GM23248 (cell line): ENCODE data around the gene BAX. TPM values are rescaled to one million over a fixed set of nuclear protein-coding genes. Genes with fewer than 3 reads are reported as not detected.
A peak's percentile ranks its signal among the peaks of the same experiment; 100 is the strongest.

Experiments used
- DNase-seq: peaks from one replicate; pipeline ENCODE4 v3.0.0-alpha.2; 2015
- H2AFZ ChIP-seq: fragments of 200-600 bp; sonication (generic); 2 replicates; pipeline ENCODE4 v1.6.1; 2016; ENCODE audit warnings: antibody characterized with exemption
- H3F3A ChIP-seq: fragments of 200-600 bp; sonication (generic); 2 replicates; pipeline ENCODE4 v1.6.1; 2016; ENCODE audit warnings: mild to moderate bottlenecking, antibody characterized with exemption, mixed run types; ENCODE audit not compliant: insufficient read depth
- H3K27ac ChIP-seq: fragments of 200-600 bp; sonication (generic); 2 replicates; pipeline ENCODE4 v1.5.1; 2016; ENCODE audit warnings: mild to moderate bottlenecking
- H3K27me3 ChIP-seq: fragments of 200-600 bp; sonication (generic); replicated peaks from 2 replicates; pipeline ENCODE4 v1.6.1; 2016; ENCODE audit warnings: mild to moderate bottlenecking; ENCODE audit not compliant: insufficient read depth
- H3K36me3 ChIP-seq: fragments of 200-600 bp; sonication (generic); 2 replicates; pipeline ENCODE4 v1.6.1; 2016; ENCODE audit warnings: low read depth, mild to moderate bottlenecking
- H3K4me1 ChIP-seq: fragments of 200-600 bp; sonication (generic); 2 replicates; pipeline ENCODE4 v1.6.1; 2016; ENCODE audit warnings: mild to moderate bottlenecking; ENCODE audit not compliant: insufficient read depth
- H3K4me2 ChIP-seq: fragments of 200-600 bp; sonication (generic); one replicate; pipeline ENCODE4 v1.6.1; 2016; ENCODE audit warnings: mild to moderate bottlenecking; ENCODE audit not compliant: unreplicated experiment
- H3K4me3 ChIP-seq: fragments of 200-600 bp; sonication (generic); 2 replicates; pipeline ENCODE4 v1.5.1; 2016; ENCODE audit warnings: mild to moderate bottlenecking
- H3K79me2 ChIP-seq: fragments of 200-600 bp; sonication (generic); 2 replicates; pipeline ENCODE4 v1.6.1; 2016; ENCODE audit warnings: mild to moderate bottlenecking; ENCODE audit not compliant: insufficient read depth
- H3K9ac ChIP-seq: fragments of 200-600 bp; sonication (generic); 2 replicates; pipeline ENCODE4 v1.6.1; 2016; ENCODE audit warnings: mild to moderate bottlenecking
- H3K9me2 ChIP-seq: fragments of 200-600 bp; sonication (generic); 2 replicates; pipeline ENCODE4 v1.6.1; 2016; ENCODE audit warnings: mixed run types, mild to moderate bottlenecking, moderate library complexity; ENCODE audit not compliant: insufficient read depth
- H3K9me3 ChIP-seq: fragments of 200-600 bp; sonication (generic); one replicate; pipeline ENCODE4 v1.6.1; 2017; ENCODE audit warnings: low read depth
- H4K20me1 ChIP-seq: fragments of 200-600 bp; sonication (generic); 2 replicates; pipeline ENCODE4 v1.6.0; 2016; ENCODE audit not compliant: insufficient read depth
- EZH2 ChIP-seq: fragments of 200-600 bp; sonication (generic); IDR thresholded peaks from 2 replicates; pipeline ENCODE4 v1.6.1; 2018; ENCODE audit warnings: antibody characterized with exemption, mild to moderate bottlenecking; ENCODE audit not compliant: insufficient read depth, poor library complexity, severe bottlenecking
- EZH2phosphoT487 ChIP-seq: fragments of 200-600 bp; sonication (generic); IDR thresholded peaks from 2 replicates; pipeline ENCODE4 v1.6.1; 2018; ENCODE audit warnings: antibody characterized with exemption, moderate library complexity, mild to moderate bottlenecking, low read depth; ENCODE audit not compliant: insufficient read depth
- WGBS, 2 experiments: methylation state at CpG; one replicate each; pipeline ENCODE4 v1.1.6; 2015 to 2017; ENCODE audit warnings: low lambda C conversion rate in 2 of 2, low coverage in 1 of 2; ENCODE audit errors: missing lambda C conversion rate in 2 of 2; 5-methylcytosine and 5-hydroxymethylcytosine counted together
- in situ Hi-C: fragments of 300-500 bp; cut with MboI; formaldehyde crosslinking; loops from 2 replicates; pipeline ENCODE4 v1.15.0; 2020
- polyA plus RNA-seq: library from polyadenylated mRNA; unstranded; fragments of >200 nt; fragmentation: Nextera tagmentation; extraction: Ambion mirVana; gene quantifications from 2 replicates; pipeline ENCODE4 v1.2.1, GENCODE V29; 2016
- total RNA-seq: library from RNA; depleted of rRNA; stranded (reverse); fragments of >200 nt; shearing (Covaris generic); gene quantifications from 2 replicates; pipeline ENCODE4 v1.2.3, GENCODE V29; 2014

Gene BAX
- total and polyA plus RNA-seq, 2 experiments from 2014 or later = 97.3 to 106 TPM

DNA sequence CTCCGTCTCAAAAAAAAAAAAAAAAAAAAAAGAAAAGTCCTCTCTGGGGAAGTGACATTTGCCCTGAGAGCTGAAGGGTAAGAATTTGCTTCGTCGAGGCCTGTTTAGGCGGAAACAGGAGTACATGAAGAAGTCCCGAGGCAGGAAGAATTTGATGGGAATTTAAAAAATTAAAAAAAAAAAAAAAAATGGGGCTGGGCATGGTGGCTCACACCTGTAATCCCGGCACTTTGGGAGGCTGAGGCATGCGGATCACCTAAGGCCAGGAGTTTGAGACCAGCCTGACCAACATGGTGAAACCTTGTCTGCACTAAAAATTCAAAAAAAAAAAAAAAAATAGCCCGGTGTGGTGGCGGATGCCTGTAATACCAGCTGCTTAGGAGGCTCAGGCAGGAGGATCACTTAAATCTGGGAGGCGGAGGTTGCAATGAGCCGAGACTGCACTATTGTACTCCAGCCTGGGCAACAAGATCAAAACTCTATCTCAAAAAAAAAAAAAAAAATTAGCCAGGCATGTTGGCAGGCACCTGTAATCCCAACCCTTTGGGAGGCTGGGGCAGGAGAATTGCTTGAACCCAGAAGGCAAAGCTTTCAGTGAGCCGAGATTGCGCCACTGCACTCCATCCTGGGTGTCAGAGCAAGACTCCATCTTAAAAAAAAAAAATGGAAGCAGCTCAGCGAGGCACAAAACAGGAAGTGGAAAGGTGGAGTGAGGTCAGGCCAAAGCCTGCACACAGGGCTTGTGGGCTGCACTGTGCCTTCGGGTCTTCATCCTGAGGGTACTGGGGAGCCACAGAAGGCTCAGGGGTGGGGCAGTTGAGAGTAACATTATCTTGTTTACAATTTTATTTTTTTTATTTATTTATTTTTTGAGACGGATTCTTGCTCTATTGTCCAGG is 4.9 kb downstream of the BAX start:
- H3F3A ChIP-seq = peaks cover 35% of the 10 kb centered on the region
- no peak overlapping the region for H3K4me2 ChIP-seq
- peaks cover 7% of the 10 kb centered on the region; the same call in 1 of the 2 replicates for H3K36me3 ChIP-seq
- H3K9me2 ChIP-seq = no peaks in the 10 kb centered on the region
- H3K27me3 ChIP-seq = no peaks in the 10 kb centered on the region
- no peak overlapping the region for H3K4me3 ChIP-seq
- TF ChIP-seq EZH2phosphoT487 (no peak), EZH2 (no peak)
- H3K9ac ChIP-seq = no peak overlapping the region
- no peak overlapping the region for H3K27ac ChIP-seq
- H2AFZ ChIP-seq = no peak overlapping the region
- peaks cover 31% of the 10 kb centered on the region for H3K79me2 ChIP-seq
- DNase-seq = no peak
- in situ Hi-C loops = no loop called here
- H3K4me1 ChIP-seq = peaks cover 30% of the 10 kb centered on the region
- no peaks in the 10 kb centered on the region for H4K20me1 ChIP-seq
- no peaks in the 10 kb centered on the region for H3K9me3 ChIP-seq
- 88 to 92% methylated on average over 16 of the region's 16 CpGs for WGBS, 2 experiments

DNA sequence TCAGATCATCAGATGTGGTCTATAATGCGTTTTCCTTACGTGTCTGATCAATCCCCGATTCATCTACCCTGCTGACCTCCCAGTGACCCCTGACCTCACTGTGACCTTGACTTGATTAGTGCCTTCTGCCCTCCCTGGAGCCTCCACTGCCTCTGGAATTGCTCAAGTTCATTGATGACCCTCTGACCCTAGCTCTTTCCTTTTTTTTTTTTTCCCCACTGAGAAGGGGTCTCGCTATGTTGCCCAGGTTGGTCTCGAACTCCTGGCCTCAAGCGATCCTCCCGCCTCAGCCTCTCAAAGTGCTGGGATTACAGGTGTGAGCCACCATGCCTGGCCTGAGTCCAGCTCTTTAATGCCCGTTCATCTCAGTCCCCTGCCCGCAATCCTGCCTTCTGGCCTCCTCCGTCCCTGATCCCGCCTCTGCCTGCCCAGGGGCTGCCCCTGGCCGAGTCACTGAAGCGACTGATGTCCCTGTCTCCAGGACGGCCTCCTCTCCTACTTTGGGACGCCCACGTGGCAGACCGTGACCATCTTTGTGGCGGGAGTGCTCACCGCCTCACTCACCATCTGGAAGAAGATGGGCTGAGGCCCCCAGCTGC is 6.5 kb downstream of the BAX start:
- H3K4me1 ChIP-seq = peaks cover 24% of the 10 kb centered on the region
- peaks cover 5% of the 10 kb centered on the region; the same call in 1 of the 2 replicates for H4K20me1 ChIP-seq
- no peaks in the 10 kb centered on the region for H3K9me2 ChIP-seq
- H3K27ac ChIP-seq = no peak overlapping the region
- H3K4me2 ChIP-seq = no peak overlapping the region
- H3K27me3 ChIP-seq = no peaks in the 10 kb centered on the region
- no peak for DNase-seq
- H3K79me2 ChIP-seq = peaks cover 25% of the 10 kb centered on the region
- WGBS, 2 experiments = 84 to 86% methylated on average over 19 of the region's 19 CpGs
- peaks cover 10% of the 10 kb centered on the region; the same call in 1 of the 2 replicates for H3K36me3 ChIP-seq
- in situ Hi-C loops = no loop called here
- no peak overlapping the region for H3K9ac ChIP-seq
- H3F3A ChIP-seq = peaks cover 44% of the 10 kb centered on the region
- no peak overlapping the region for H2AFZ ChIP-seq
- TF ChIP-seq EZH2 = no peak
- no peak for TF ChIP-seq EZH2phosphoT487
- no peaks in the 10 kb centered on the region for H3K9me3 ChIP-seq
- no peak overlapping the region for H3K4me3 ChIP-seq

DNA sequence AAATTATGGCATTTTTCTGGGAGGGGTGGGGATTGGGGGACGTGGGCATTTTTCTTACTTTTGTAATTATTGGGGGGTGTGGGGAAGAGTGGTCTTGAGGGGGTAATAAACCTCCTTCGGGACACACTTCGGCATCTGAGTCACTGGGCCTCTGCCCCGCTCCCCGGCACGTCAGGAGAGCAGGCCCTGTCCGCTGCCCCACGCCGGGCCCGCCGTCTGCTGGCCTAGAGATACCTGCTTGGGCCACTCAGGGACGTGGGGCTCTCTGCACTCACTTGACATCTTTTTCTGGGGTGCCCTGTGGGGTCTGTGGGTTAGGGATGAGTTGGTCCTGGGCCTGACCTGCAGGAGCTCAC is 7.0 kb downstream of the BAX start:
- H3K4me3 ChIP-seq = no peak overlapping the region
- peaks cover 24% of the 10 kb centered on the region for H3K4me1 ChIP-seq
- H3K27ac ChIP-seq = peak overlapping the region; percentile 97; the same call in 1 of the 2 replicates
- no peak overlapping the region for H3K9ac ChIP-seq
- H3K9me3 ChIP-seq = no peaks in the 10 kb centered on the region
- H3K79me2 ChIP-seq = peaks cover 25% of the 10 kb centered on the region
- H3K36me3 ChIP-seq = peaks cover 15% of the 10 kb centered on the region; the same call in 1 of the 2 replicates
- H3K27me3 ChIP-seq = no peaks in the 10 kb centered on the region
- no peak overlapping the region for H3K4me2 ChIP-seq
- in situ Hi-C loops = no loop called here
- 83 to 87% methylated on average over 12 of the region's 12 CpGs for WGBS, 2 experiments
- H3F3A ChIP-seq = peaks cover 49% of the 10 kb centered on the region
- TF ChIP-seq EZH2 (no peak), EZH2phosphoT487 (no peak)
- no peak overlapping the region for H2AFZ ChIP-seq
- H3K9me2 ChIP-seq = no peaks in the 10 kb centered on the region
- H4K20me1 ChIP-seq = peaks cover 10% of the 10 kb centered on the region; the same call in 1 of the 2 replicates
- DNase-seq = no peak

DNA sequence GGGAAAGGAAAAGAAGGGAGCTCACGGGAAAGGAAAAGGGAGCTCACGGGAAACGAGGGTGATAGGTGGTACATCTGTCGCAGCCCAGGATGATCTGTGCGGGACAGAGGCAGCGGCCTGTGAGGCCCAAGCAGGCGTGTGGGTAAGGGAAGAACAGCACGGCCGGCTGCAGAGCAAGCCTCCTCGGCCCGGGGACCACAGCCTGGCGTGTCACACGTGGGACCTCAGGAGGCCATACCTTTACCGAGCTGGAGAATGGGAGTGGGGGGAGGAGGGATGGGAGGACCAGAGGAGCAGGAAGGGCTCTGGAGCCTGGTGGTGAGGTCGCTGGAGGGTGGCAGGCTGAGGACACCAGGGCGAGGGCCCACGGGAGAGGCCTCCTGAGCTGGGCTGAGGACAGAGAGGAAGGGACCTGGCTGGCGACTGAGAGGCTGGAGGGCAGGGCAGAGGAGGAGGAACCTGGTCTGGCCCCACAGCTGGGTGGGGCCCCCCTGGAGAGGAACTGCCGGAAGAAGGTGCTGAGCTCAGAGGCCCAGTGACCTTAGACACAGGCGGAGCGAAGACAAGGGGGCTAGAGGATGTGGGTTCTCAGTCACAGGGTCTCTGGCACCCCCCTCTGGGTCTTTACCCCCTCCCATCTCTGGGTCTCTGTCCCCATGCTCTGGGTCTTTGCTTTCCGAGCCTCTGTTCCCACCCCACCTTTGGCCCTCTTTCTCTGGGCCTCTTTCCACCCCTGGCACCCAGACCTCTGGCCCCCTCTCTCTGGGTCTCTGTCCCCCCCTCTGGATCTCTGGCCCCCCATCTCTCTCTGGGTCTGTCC is 7.6 kb downstream of the BAX start:
- peaks cover 28% of the 10 kb centered on the region for H3K79me2 ChIP-seq
- no peak overlapping the region for H3K4me3 ChIP-seq
- H3K27ac ChIP-seq = peak overlapping the region; percentile 97
- WGBS, 2 experiments = 70 to 76% methylated on average over 21 to 22 of the region's 22 CpGs
- in situ Hi-C loops = no loop called here
- H3K9me2 ChIP-seq = no peaks in the 10 kb centered on the region
- no peaks in the 10 kb centered on the region for H3K27me3 ChIP-seq
- H2AFZ ChIP-seq = no peak overlapping the region
- peak overlapping the region; percentile 25; the same call in 1 of the 2 replicates for H3K9ac ChIP-seq
- peak; percentile 59 for DNase-seq
- H3K36me3 ChIP-seq = peaks cover 21% of the 10 kb centered on the region; the same call in 1 of the 2 replicates
- TF ChIP-seq EZH2phosphoT487 = no peak
- TF ChIP-seq EZH2 = no peak
- no peaks in the 10 kb centered on the region for H3K9me3 ChIP-seq
- H3F3A ChIP-seq = peaks cover 55% of the 10 kb centered on the region
- H3K4me1 ChIP-seq = peaks cover 28% of the 10 kb centered on the region
- peaks cover 12% of the 10 kb centered on the region; the same call in 1 of the 2 replicates for H4K20me1 ChIP-seq
- H3K4me2 ChIP-seq = peak overlapping the region; percentile 7
